Rectal smooth muscle tissue (tissue), 1 donor: ENCODE data around the gene GP1BB.

Experiments used
- H3K27ac ChIP-seq: one replicate; pipeline ENCODE4 v1.7.0; 2013; ENCODE audit warnings: low read depth, low read length, inconsistent platforms
- H3K27me3 ChIP-seq: one replicate; pipeline ENCODE4 v1.7.0; 2013; ENCODE audit warnings: low read length; ENCODE audit not compliant: control insufficient read depth, insufficient read depth
- H3K36me3 ChIP-seq: one replicate; pipeline ENCODE4 v1.7.0; 2013; ENCODE audit warnings: low read length; ENCODE audit not compliant: control insufficient read depth, insufficient read depth
- H3K4me1 ChIP-seq: one replicate; pipeline ENCODE4 v1.7.0; 2013; ENCODE audit warnings: low read length; ENCODE audit not compliant: control insufficient read depth, insufficient read depth
- H3K4me3 ChIP-seq: one replicate; pipeline ENCODE4 v1.7.0; 2013; ENCODE audit warnings: low read length
- H3K9ac ChIP-seq: one replicate; pipeline ENCODE4 v1.7.0; 2013; ENCODE audit warnings: low read length

The GP1BB gene

DNA sequence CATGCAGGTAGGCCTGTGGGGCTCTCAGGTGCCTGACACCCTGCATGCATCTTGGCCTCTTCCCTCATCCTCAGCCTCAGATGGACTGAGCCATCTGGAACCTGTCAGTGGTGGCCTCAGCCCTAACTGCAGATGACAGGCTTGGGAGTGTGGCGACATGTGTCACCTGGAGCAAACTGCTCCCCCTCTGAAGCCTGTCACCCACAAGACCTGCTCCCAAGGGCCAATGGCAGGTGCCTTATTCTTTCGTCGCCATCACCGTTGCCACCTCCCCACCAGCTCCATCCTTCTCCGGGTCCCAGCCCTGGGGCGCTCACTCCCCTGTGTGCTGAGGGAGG, 12.6 kb upstream of the GP1BB start:
- peaks cover 3% of the 10 kb centered on the region for H3K4me1 ChIP-seq
- H3K27me3 ChIP-seq: peaks cover 7% of the 10 kb centered on the region
- no peak overlapping the region for H3K27ac ChIP-seq
- no peaks in the 10 kb centered on the region for H3K36me3 ChIP-seq
- no peak overlapping the region for H3K9ac ChIP-seq
- no peak overlapping the region for H3K4me3 ChIP-seq

- Histone ChIP-seq H3K9ac (no peak overlapping the region), H3K4me3 (no peak overlapping the region), H3K27me3 (peaks cover 7% of the 10 kb centered on the region), H3K36me3 (no peaks in the 10 kb centered on the region), H3K27ac (no peak overlapping the region), H3K4me1 (peaks cover 3% of the 10 kb centered on the region)
Observed at GRCh38 chr22:19713245-19713644, 10.1 kb upstream of the GP1BB start.

- H3K27me3 ChIP-seq: peaks cover 7% of the 10 kb centered on the region
- H3K9ac ChIP-seq: no peak overlapping the region
- no peak overlapping the region for H3K27ac ChIP-seq
- H3K4me3 ChIP-seq: peak overlapping the region; percentile 57
- peaks cover 3% of the 10 kb centered on the region for H3K4me1 ChIP-seq
- no peaks in the 10 kb centered on the region for H3K36me3 ChIP-seq
Observed at GRCh38 chr22:19713650-19714311, 9.6 kb upstream of the GP1BB start.

GRCh38 chr22:19714312-19715187, 8.8 kb upstream of the GP1BB start, which contains the start of gene SEPTIN5:
Gene SEPTIN5, plus strand, starts transcription at chr22:19714503. Its CDS starts 86 bp downstream, at chr22:19714589.
- H3K4me1 ChIP-seq: peaks cover 3% of the 10 kb centered on the region

GRCh38 chr22:19715188-19715930, 8.0 kb upstream of the GP1BB start:
- Histone ChIP-seq H3K4me3 (peak overlapping the region; percentile 57), H3K27me3 (peaks cover 7% of the 10 kb centered on the region), H3K27ac (no peak overlapping the region), H3K36me3 (no peaks in the 10 kb centered on the region), H3K4me1 (peaks cover 3% of the 10 kb centered on the region), H3K9ac (no peak overlapping the region)

More at GRCh38 chr22:19714312-19715187, 8.8 kb upstream of the GP1BB start, which contains the start of gene SEPTIN5:
- Histone ChIP-seq H3K27me3 (peaks cover 7% of the 10 kb centered on the region), H3K4me3 (peak within 1 kb of the TSS; percentile 57), H3K9ac (no peak within 1 kb of the TSS), H3K27ac (no peak within 1 kb of the TSS), H3K36me3 (no peaks in the 10 kb centered on the region)

GRCh38 chr22:19716041-19716828, 7.1 kb upstream of the GP1BB start:
- Histone ChIP-seq H3K4me3 (no peak overlapping the region), H3K27ac (no peak overlapping the region), H3K36me3 (no peaks in the 10 kb centered on the region), H3K4me1 (peaks cover 3% of the 10 kb centered on the region), H3K9ac (no peak overlapping the region), H3K27me3 (peaks cover 12% of the 10 kb centered on the region)

- H3K4me1 ChIP-seq: peaks cover 3% of the 10 kb centered on the region
- H3K27ac ChIP-seq: no peak overlapping the region
- no peak overlapping the region for H3K9ac ChIP-seq
- H3K36me3 ChIP-seq: no peaks in the 10 kb centered on the region
- peaks cover 15% of the 10 kb centered on the region for H3K27me3 ChIP-seq
- no peak overlapping the region for H3K4me3 ChIP-seq
Observed at GRCh38 chr22:19716829-19717105, 6.6 kb upstream of the GP1BB start.

DNA sequence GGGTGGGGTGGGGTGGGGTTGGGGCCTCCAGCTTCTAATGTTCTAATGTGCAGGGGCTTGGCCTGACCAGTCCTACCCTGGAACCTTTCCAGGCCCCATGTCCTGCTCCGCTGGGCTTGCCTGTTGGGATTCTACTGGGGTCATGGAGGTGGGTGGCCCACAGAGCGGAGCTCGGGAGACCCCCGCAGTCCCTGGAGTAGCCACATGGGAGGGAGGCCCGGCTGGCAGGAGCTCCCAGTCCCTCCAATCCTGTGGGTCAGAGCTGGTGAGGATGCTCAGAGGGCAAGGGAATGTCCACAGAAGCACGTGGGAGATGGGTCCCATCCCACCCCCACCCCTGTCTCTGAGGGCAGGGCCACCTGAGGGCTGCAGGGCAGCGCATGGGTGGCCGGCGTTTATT, 6.2 kb upstream of the GP1BB start:
- Histone ChIP-seq H3K4me1 (peaks cover 3% of the 10 kb centered on the region), H3K4me3 (no peak overlapping the region), H3K27me3 (peaks cover 16% of the 10 kb centered on the region), H3K9ac (no peak overlapping the region), H3K36me3 (no peaks in the 10 kb centered on the region), H3K27ac (no peak overlapping the region)

DNA sequence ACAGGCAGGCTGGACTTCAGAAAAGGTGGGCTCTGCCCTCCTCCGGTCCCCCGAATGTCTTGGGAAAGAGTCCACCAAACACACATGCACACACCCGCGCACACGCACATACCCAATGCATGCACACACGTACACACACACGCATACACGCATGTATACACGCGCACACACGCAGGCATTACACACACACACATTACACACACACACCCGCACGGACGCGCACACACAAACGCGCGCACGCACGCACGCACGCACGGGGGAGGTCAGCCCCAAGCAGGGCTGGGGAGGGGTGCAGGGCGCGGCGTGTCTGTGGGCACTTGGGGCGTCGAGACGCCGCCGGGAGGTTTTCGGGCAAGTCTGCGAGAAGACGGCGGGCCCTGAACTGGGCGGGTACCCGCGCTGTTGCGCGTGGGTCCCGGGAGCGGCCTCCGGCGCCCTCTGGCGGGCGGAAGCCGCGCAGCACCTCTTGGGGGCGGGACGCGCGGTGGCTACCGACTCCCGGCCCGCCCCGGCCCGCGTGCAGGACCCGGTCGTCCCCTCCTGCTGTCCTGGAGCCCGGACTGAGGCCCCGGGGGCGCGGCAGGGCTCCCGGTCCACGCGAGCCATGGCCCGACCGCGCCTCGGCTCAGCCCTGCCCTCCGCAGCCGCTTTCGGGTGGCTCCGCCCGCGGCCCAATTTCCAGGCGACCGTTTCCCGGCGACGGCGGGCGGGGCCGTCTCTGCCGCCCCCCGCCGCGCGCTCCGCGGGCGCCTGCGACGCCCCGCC, 5.5 kb upstream of the GP1BB start:
- peaks cover 3% of the 10 kb centered on the region for H3K4me1 ChIP-seq
- H3K9ac ChIP-seq: no peak overlapping the region
- H3K27ac ChIP-seq: no peak overlapping the region
- peaks cover 19% of the 10 kb centered on the region for H3K27me3 ChIP-seq
- no peaks in the 10 kb centered on the region for H3K36me3 ChIP-seq
- H3K4me3 ChIP-seq: peak overlapping the region; percentile 71

- H3K4me3 ChIP-seq: peak overlapping the region; percentile 71
- peaks cover 17% of the 10 kb centered on the region for H3K27me3 ChIP-seq
- H3K36me3 ChIP-seq: no peaks in the 10 kb centered on the region
- H3K27ac ChIP-seq: no peak overlapping the region
- peaks cover 3% of the 10 kb centered on the region for H3K4me1 ChIP-seq
- H3K9ac ChIP-seq: no peak overlapping the region
Observed at GRCh38 chr22:19718456-19719049, 4.8 kb upstream of the GP1BB start.

DNA sequence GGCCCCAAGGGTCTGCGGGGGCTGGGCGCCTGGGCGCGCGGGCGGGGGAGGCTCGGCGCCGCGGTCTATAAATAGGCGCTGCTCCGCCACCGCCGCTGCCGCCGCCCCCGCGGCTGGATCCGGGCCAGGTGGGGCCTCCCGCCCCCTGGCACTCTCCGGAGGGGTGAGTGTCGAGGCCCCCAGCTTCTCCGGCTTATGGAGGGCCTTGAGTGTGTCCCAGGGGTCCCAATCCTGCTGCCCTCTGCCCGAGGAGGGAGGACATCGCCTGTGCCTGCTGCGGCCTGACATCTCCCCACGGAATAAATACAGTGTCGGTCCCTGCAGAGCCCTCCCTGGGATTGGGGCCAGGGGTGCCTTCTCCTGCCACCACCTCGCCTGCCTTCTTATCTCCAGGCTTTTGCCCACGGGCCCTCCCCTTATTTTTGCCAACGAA, 4.3 kb upstream of the GP1BB start:
- Histone ChIP-seq H3K4me1 (peaks cover 3% of the 10 kb centered on the region), H3K9ac (no peak overlapping the region), H3K27me3 (peaks cover 17% of the 10 kb centered on the region), H3K36me3 (no peaks in the 10 kb centered on the region), H3K4me3 (peak overlapping the region; percentile 71), H3K27ac (no peak overlapping the region)
